ENCODE measurements around the gene GPR146.
"Not testable (repeated sequence)": the region's sequence is repeated elsewhere in the genome, so short reads cannot be mapped to it uniquely, and the experiment has no call there.

The GPR146 gene

GRCh38 chr7:1033546-1034145 is 10.7 kb upstream of the GPR146 start:
- H3K9me3 ChIP-seq (replicated peaks; ENCODE audit: insufficient read depth, low read length), result no peaks in the 10 kb centered on the region
- TF ChIP-seq EZH2 (optimal IDR thresholded peaks at IDR 0.05; ENCODE audit: low read depth, low read length) (no peak), EZH2phosphoT487 (IDR thresholded peaks at IDR 0.05; ENCODE audit: low read length) (no peak), CTCF (IDR thresholded peaks at IDR 0.05; ENCODE audit: low read length) (no peak)
- H3K9me2 ChIP-seq (replicated peaks; ENCODE audit: insufficient read depth, low read length), result no peaks in the 10 kb centered on the region
- no peak overlapping the region for H3K27ac ChIP-seq (ENCODE audit: low read length)
- H3F3A ChIP-seq (ENCODE audit: insufficient read depth, low read length), result no peaks in the 10 kb centered on the region
- H3K36me3 ChIP-seq (replicated peaks; ENCODE audit: insufficient read depth, low read length), result no peaks in the 10 kb centered on the region
- no peak for DNase-seq
- H3K4me2 ChIP-seq (ENCODE audit: low read depth, low read length), result no peak overlapping the region
- H3K4me3 ChIP-seq (ENCODE audit: low read length), result no peak overlapping the region
- no peak overlapping the region for H3K9ac ChIP-seq (ENCODE audit: low read length)
- no peak overlapping the region for H2AFZ ChIP-seq (ENCODE audit: low read length)
- no peaks in the 10 kb centered on the region for H3K4me1 ChIP-seq (ENCODE audit: low read length)
- H3K79me2 ChIP-seq (ENCODE audit: low read length), result no peaks in the 10 kb centered on the region
- no peaks in the 10 kb centered on the region for H3K27me3 ChIP-seq (replicated peaks; ENCODE audit: insufficient read depth, low read length)
- no peaks in the 10 kb centered on the region for H4K20me1 ChIP-seq (ENCODE audit: insufficient read depth, low read length)

GRCh38 chr7:1034769-1035168 is 9.6 kb upstream of the GPR146 start:
- H3K4me3 ChIP-seq (ENCODE audit: low read length); H3K27ac ChIP-seq (ENCODE audit: low read length); H3K36me3 ChIP-seq (replicated peaks; ENCODE audit: insufficient read depth, low read length); H3K9me3 ChIP-seq (replicated peaks; ENCODE audit: insufficient read depth, low read length); H3K79me2 ChIP-seq (ENCODE audit: low read length); H3F3A ChIP-seq (ENCODE audit: insufficient read depth, low read length); H3K9ac ChIP-seq (ENCODE audit: low read length); H2AFZ ChIP-seq (ENCODE audit: low read length); DNase-seq; H3K9me2 ChIP-seq (replicated peaks; ENCODE audit: insufficient read depth, low read length); H3K4me1 ChIP-seq (ENCODE audit: low read length); H3K27me3 ChIP-seq (replicated peaks; ENCODE audit: insufficient read depth, low read length); H4K20me1 ChIP-seq (ENCODE audit: insufficient read depth, low read length); H3K4me2 ChIP-seq (ENCODE audit: low read depth, low read length): not testable (repeated sequence)

GRCh38 chr7:1036164-1036928 is 8.0 kb upstream of the GPR146 start:
- DNase-seq; H3K9me3 ChIP-seq (replicated peaks; ENCODE audit: insufficient read depth, low read length); H3K79me2 ChIP-seq (ENCODE audit: low read length); H3K9me2 ChIP-seq (replicated peaks; ENCODE audit: insufficient read depth, low read length); H3K4me3 ChIP-seq (ENCODE audit: low read length); H3K36me3 ChIP-seq (replicated peaks; ENCODE audit: insufficient read depth, low read length); H3K27me3 ChIP-seq (replicated peaks; ENCODE audit: insufficient read depth, low read length); H4K20me1 ChIP-seq (ENCODE audit: insufficient read depth, low read length); H3F3A ChIP-seq (ENCODE audit: insufficient read depth, low read length); H3K4me1 ChIP-seq (ENCODE audit: low read length); H3K9ac ChIP-seq (ENCODE audit: low read length); H3K27ac ChIP-seq (ENCODE audit: low read length); H2AFZ ChIP-seq (ENCODE audit: low read length); H3K4me2 ChIP-seq (ENCODE audit: low read depth, low read length): not testable (repeated sequence)

- H3K27me3 ChIP-seq (replicated peaks; ENCODE audit: insufficient read depth, low read length); H3K4me2 ChIP-seq (ENCODE audit: low read depth, low read length); H3K9me3 ChIP-seq (replicated peaks; ENCODE audit: insufficient read depth, low read length); H3K9me2 ChIP-seq (replicated peaks; ENCODE audit: insufficient read depth, low read length); H3K36me3 ChIP-seq (replicated peaks; ENCODE audit: insufficient read depth, low read length); H3K27ac ChIP-seq (ENCODE audit: low read length); H3K9ac ChIP-seq (ENCODE audit: low read length); H4K20me1 ChIP-seq (ENCODE audit: insufficient read depth, low read length); H3K79me2 ChIP-seq (ENCODE audit: low read length); H3K4me3 ChIP-seq (ENCODE audit: low read length); H2AFZ ChIP-seq (ENCODE audit: low read length); DNase-seq: not testable (repeated sequence)
- Histone ChIP-seq H3K4me1 (ENCODE audit: low read length) (peaks cover 11% of the 10 kb centered on the region; the same call in 1 of the 2 replicates), H3F3A (ENCODE audit: insufficient read depth, low read length) (peaks cover 10% of the 10 kb centered on the region)
These were observed 4.1 kb upstream of the GPR146 start for GRCh38 chr7:1040233-1040632.

All from MM.1S (cell line).